Stromal cell of bone marrow (primary cell): ENCODE results near the gene LYRM9.
"Not testable (repeated sequence)": the region's sequence is repeated elsewhere in the genome, so short reads cannot be mapped to it uniquely, and the experiment has no call there.

Experiments
- DNase-seq: peaks from one replicate; pipeline ENCODE4 v3.0.0-alpha.2; 2012; ENCODE audit warnings: low read depth

Gene LYRM9

DNA sequence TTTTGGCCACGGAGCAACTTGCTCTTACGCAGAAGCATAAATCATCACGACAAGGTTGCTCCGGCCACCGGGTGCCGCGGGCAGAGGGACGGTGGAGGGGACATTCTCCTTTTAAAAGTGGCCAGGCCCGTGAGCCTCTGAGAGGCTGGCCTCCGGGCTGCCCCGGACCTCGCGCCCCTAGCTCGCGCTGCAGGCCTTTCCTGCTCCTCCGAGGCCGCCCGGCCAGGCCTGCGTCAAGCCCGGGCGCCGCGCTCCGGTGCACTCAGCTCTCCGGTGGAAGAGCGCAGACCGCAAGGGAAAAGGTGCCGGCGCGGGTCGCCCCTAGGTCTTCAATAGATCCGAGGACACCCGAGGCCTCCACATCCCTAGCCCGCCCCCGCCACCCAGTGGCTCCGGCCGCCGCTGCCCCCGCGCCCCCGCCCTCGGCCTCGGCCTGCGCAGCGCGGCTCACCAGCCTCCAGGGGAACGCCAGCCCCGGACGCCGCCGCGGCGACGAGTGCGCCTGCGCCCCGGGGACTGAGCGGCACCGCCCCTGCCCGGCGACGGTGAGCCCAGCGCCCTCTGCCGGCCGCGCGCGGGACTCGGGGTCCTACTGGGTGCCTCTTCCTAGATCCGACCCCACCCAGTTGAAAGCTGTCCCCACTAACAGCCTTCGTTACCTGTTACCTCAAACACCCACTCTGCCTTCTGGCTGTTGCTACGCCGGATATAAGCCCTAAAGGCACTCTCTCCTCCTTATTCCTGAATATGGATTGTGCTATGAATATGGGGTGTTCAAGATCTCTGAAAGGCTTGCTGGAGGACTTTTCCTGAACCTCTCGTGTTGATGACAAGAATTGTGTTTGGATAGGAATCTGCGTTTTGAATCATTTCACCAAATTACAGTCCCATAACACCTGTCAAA lies at the start of gene LYRM9:
Gene LYRM9, minus strand, starts transcription at position 500 of the 904 bp plus-strand sequence. CDS start 10,671 bp downstream, outside the sequence.
- DNase-seq, result peak; percentile 76

DNA sequence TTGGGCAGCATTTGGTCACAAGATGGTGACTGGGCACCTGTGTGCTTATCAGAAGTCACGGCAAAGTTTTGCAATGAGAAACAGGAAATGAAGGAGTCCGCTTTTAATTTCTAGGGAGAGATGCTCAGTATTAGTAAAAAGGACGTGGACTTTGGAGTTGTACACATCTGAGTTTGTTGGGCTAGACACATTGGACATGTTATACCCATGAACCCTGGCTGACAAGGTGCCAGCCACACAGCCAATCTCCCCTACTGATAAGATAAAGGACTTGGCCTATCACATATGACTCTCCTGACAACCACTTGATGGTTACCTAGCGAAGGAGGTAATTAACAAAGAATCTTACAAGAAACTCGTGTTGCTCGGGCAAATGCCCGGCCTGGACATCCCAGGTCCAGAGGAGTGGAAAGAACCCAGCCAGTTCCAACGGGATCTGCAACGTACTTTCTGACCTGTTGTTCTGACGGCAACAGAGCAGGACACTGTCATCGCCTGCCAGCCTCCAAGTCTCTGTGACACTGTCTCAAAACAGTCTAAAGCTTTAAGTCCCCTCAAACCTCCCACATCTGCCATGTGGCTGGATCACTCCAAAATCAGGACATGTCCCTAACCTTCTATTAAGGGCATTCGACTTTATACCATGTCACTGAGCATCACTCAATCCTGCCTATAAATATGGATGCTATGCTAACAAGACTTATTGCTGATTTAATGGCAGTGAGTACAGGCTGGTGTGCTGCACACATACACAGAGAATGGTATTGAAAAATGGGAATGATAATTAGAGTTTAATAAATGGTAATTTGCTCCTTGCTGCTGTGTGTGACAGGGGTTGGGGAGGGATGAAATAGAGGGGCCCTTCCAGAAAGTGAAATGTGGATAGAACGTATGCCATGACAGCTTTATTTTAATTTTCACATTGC lies 47.6 kb upstream of the LYRM9 start:
- no peak for DNase-seq

DNA sequence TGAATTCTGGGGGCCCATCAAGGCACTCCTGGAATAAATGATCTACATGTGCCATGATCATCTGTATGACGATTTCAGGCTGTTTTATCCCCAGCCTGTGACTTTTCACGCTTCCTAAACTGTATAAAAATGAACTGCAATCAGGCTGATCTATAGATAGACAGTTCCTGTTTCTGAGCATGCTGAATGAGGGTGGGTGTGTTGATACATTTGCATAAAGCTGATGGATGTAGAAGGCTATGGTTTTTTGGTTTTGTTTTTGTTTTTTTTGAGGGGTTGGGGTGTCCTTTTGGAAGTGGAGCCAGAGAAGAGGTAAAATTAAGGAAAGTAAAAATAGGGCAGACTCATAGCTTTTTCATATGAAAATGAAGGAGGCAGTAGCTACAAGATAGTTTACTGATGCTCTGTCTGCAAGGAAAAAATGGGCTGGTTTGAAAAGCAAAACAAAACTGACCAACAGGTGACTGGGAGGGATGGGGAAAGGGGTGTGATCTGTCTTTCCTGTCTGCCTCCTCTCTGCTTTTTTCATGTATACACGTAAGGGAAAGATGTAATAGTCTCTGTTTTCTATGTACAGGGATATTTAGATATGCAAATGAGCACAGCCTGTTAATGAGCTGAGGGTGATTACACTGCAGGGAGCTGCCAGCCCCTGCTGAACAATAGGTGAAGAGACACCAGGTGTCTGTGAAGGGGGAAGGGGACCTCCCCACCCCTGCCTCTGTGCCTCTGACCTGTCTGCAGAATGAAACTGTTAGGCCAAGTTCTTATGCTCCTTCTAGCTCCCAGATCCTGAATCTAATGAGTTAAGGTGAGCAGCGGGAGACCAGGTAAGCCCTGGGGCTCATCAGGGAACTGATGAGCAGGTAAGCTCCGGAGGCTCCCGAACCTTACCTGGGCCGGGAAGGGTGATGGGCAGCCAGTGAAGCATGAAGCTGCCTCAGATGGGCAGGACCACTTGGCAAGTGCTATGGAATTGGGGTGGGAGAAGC lies 46.6 kb upstream of the LYRM9 start:
- no peak for DNase-seq

DNA sequence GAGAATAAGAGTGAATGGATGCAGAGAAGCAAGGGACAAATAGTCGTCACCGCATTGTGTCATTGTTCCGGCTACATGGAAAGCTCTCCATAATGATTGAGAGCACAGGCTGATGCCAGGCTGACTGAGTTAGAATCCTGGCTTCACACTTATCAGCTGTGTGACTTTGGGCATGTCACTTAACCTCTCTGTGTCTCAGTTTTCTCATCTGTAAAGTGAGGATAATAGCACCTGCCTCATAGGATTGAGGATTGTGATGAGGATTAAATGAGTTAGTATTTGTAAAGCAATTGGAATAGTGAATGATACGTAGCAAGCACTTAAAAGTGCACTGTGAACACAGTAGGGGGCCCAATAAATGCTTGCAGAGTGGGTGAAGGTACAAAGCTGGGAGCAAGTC lies 45.7 kb upstream of the LYRM9 start:
- DNase-seq, result no peak

DNA sequence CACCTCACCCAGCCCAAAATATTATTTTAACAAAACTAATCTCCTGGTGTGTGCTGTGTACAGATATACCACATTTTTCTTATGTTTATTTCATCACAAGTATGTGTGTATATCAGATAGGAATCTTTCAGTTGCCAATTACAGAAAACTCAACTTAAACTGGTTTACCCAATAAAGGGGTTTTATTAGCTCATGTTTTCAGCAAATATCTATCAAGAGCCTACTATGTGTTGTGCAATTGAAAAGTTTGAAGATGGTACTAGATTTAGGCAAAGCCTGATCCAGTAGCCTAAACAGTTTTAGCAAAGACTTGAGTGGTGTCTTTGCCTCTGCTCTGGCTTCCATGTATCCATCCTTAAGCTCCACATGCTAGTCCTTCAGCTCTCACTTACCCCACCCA lies 45.1 kb upstream of the LYRM9 start:
- no peak for DNase-seq

DNA sequence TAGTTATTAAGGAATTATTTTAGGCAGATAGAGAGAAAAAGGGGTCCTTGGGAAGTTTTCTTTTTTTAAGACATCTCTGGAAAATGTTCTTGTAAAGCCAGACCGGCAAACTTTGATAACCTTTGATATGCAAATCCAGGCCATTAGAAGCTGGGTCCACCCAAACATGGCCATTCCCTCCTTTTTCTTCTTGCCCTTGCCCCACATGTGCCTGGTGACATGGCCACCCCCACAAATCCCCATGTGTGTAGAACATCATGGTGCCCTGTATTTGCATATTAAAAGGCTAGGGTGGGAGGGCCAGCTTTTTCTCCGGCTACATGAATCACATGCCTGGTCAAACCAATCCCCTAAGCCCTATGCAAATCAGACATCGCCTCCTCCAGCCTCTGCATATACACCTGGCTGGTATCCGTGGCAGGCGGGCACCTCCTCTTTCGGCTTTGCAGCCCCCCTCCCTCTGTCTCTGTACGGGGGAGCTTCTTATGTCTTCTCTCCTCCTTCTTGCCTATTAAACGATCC lies 43.9 kb upstream of the LYRM9 start:
- DNase-seq, result no peak

DNA sequence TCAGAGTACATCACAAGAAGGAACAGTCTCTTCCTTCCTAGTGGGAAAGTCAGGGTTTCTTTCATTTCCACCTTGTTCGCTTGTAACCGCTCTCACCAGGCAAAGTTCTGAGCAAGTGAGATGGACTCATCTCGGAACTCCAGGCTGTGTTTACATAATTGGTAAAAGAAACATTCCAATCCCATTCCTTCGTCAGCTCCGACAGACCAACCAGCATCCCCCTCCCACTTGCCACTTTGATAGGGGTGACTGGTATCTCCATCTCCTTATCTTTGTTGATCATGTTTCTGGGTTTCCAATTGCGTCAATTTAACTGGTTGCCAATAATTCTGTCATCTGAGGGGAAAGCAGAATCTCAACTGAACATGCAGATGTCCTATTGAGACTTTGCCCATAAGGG lies 36.8 kb upstream of the LYRM9 start:
- DNase-seq, result no peak

DNA sequence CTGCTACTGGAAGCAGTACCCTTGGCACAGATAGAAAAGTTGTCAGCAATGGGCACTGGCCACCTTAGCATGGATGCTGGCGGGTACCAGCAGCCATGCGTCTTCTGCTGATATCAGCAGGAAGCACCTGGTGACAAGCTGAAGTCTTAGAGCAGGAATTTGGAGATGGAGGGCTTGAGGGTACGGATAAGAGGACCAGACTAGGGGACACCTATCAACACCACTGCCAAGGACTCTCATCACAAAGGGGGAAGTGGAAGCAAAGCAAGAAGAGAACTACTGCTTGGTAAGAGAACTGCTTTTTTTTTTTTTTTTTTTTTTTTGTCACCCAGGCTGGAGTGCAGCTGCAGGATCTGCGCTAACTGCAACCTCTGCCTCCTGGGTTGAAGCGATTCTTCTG lies 35.4 kb upstream of the LYRM9 start:
- DNase-seq, result no peak

DNA sequence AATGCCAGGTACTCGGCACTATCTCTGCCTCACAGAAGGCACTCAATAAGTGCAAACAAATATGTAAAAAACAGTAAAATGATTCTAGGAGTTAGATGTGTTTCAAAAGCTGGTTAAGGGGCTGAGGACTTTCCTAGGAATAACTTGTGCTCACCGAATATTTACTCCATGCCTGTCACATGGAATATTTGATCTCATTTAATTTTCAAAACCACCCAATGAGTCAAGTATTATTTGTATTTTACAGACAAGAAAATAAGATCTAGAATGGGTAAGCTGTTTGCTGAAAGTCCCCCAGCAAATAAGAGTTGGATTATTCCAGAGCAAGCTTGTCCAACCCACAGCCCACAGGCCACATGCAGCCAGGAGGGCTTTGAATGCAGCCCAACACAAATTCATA lies 34.6 kb upstream of the LYRM9 start:
- no peak for DNase-seq

DNA sequence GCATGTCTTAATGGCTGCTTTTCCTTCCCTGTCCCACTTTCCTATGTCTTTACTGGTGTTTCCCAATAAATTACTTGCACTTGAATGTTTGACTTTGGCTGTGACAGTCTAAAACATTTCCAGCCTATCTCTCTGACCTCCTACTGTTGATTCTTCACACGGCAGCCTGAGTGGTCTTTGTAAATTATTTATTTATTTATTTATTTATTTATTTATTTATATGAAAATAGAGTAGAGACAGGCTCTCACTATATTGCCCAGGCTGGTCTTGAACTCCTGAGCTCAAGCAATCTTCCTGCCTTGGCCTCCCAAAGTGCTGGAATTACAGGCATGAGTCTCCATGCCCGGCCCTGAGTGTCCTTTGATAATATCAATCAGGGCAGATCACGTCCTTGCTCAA lies 28.4 kb upstream of the LYRM9 start:
- no peak for DNase-seq

DNA sequence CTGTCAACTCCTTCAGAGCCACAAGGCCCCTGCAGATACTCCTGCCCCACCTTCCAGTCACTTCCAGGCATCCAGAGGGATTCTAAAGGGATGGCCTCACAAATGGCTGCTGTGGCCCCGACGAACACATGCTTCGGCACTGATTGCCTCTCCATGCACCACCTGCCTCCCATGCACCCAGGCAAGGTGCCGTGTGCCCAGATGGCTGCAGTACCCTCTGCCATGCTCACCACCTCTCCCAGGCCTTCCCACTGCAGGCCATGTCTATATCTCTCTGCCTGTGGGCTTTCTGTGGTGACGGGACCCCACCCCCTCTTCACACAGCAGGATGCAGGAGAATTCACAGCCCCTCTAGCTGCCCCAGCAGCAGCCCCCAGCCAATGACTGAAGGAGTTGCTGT lies 27.9 kb upstream of the LYRM9 start:
- DNase-seq, result no peak

DNA sequence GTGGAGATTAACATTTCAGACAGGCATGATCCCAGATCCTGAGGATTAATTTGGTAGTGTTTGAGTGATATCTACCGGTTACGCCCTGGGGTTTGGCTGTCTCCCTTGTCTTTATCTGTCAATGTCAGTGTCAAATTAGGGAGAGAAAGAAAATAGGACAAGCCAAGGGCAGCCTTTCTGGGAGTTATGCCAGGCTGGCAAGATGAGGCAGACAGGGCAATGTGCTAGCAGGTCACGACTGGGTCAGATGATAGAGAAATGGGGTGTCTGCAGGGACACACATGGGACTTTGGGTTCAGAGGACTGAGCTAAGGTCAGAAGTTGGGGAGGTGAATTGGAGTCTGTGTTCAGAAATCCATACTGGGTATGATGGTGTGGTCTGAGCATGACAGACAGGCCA lies 27.4 kb upstream of the LYRM9 start:
- no peak for DNase-seq

DNA sequence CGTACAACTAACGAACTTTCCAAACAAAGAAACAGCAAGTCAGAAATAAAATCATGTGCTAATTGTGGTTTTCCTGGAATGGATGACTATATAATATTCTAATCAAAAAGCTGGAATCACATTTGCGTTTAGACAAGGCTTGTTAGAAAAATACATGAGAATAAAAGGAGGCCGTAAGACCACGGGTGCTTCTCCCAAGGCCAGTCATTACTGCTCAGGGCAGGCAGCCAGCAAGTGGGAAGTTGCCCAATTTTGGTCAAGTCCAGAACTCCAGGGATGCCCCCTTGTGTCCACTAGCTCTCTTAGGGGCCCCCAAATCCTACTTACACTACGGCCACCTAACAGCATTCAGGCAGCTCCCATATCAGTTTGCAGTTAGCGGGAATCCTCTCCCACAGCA lies 25.9 kb upstream of the LYRM9 start:
- DNase-seq, result no peak

DNA sequence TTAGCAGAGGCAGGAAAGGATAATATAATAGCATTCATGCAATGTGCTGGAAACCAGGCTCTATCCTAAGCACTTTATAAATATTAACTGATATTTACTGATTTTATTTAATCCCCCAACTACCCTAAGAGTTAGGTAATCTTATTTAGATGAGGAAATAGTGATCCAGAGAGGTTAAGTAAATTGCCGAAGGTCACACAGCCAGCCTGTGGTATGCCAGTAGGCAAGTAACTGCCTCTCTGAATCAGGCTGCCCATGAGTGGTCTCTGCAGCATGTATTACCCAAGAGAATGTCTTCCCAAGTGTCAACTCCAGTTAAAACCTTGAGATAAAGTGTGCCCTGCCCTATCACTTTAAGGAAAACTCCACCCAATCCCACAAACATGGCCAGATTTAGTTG lies 25.3 kb upstream of the LYRM9 start:
- DNase-seq, result no peak

DNA sequence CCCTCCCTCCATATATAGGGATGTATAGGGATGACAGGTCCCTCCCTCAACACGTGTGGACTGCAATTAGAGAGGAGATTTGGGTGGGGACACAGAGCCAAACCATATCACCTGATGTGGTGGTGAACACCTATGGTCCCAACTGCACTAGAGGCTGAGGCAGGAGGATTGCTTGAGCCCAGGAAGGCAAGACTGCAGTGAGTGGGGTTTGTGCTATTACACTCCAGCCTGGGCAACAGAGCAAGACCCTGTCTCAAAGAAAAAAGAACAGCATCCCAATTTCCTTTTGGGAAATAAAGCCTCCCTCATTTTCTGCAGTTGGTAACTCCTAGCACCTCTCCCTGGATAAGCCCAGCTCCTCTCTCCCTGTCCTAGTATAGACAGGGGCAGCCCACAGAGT lies 23.8 kb upstream of the LYRM9 start:
- DNase-seq, result no peak

DNA sequence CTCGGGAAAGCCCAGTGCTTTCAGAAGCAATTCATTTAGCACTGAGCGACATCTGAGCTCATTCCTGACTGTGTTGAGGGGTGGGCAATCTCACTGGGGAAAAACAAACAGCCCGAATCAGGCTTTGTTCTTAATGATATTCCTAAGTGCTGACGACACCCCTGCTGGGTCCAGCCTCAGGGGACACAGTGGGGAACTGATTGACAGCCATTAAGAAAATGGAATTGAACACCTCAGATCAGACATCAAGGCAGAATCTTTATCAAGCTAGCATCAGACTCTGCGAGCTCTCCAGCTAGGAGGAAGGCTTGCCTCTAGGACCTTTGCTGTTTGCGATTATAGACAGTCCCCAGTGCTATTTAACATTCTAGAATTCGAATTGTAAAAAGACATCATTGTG lies 22.5 kb upstream of the LYRM9 start:
- DNase-seq, result no peak

DNA sequence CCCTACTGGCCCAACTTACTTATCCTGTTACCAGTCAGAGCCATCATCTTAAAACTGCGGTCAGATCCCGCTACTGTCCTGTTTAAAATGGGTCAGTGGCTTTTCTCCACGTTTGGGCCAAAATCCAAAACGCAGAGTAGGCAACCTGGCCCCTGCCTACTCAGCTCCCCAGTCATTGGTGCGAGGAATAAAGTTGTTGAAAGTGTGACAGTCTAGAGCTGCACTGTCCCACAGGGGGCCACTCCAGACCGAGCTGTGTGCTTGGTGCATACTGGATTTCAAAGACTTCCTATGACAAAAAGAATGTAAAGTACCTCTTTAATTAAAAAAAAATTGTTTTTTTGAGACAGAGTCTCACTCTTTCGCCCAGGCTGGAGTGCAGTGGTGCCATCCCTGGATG lies 21.2 kb upstream of the LYRM9 start:
- DNase-seq, result no peak

DNA sequence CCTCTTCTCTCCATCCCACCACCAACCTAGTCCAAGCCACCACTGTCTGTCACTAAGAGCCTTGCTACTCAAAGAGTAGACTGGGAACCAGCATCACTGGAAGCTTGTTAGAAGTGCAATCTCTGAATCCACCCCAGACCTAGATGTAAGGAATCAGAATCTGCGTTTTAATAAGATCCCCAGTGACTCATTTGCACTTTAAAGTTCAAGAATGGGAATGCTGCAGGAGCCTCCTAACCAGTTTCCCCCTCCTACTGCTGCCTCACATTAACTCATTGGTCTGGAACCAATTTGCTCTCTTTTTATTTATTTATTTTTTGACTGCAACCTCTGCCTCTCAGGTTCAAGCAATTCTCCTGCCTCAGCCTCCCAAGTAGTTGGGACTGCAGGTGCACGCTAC lies 19.8 kb upstream of the LYRM9 start:
- no peak for DNase-seq

DNA sequence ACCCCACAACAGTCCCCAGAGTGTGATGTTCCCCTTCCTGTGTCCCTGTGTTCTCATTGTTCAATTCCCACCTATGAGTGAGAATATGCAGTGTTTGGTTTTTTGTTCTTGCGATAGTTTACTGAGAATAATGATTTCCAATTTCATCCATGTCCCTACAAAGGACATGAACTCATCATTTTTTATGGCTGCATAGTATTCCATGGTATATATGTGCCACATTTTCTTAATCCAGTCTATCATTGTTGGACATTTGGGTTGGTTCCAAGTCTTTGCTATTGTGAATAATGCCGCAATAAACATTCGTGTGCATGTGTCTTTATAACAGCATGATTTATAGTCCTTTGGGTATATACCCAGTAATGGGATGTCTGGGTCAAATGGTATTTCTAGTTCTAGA lies 19.1 kb upstream of the LYRM9 start:
- DNase-seq, result not testable (repeated sequence)

DNA sequence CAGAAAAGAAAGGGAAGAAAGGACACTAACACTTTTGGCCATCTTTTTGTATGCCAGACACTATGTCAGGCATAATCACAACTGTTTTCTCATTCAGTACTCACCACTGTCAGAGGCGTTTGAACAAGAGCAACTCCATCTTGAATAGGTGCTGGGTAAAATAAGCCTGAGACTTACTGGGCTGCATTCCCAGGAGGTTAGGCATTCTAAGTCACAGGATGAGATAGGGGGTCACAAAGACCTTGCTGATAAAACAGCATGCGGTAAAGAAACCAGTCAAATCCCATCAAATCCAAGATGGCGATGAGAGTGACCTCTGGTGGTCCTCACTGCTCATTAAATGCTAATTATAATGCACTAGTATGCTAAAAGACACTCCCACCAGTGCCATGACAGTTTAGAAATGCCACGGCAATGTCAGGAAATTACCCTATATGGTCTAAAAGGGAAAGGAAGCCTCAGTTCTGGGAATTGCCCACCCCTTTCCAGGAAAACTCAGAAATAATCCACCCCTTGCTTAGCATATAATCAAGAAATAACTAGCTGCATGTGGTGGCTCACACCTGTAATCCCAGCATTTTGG lies 14.9 kb upstream of the LYRM9 start:
- no peak for DNase-seq

DNA sequence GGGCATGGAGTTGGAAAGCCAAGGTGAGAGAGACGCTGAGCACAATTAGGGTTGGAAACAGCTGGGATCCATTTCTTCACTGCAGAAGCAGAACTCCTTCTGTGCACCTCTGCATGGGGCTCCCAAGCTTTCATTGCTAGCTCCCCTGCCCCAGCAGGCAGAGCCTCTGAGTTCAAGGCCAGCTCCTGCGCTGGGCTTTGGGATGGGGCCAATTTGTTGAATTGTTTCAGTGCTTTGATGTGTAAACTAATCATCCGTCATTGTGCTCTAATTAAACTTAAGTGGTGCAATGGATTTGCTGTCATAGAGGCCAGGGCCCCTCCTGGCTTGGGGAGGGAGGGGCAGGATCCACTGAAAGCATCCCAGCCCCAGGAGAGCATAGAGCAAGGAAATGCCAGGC lies 13.5 kb upstream of the LYRM9 start:
- DNase-seq, result no peak
